ENCODE measurements around the gene UBE3C. TPM values are rescaled to one million over a fixed set of nuclear protein-coding genes. Genes with fewer than 3 reads are reported as not detected.
A peak's percentile ranks its signal among the peaks of the same experiment; 100 is the strongest.

UBE3C gene
- total and polyA plus RNA-seq, 2 of the 13 experiments (the other 11 are each of a cell fraction or from before 2014, with no cell fraction given): 27.0 to 48.2 TPM

DNA sequence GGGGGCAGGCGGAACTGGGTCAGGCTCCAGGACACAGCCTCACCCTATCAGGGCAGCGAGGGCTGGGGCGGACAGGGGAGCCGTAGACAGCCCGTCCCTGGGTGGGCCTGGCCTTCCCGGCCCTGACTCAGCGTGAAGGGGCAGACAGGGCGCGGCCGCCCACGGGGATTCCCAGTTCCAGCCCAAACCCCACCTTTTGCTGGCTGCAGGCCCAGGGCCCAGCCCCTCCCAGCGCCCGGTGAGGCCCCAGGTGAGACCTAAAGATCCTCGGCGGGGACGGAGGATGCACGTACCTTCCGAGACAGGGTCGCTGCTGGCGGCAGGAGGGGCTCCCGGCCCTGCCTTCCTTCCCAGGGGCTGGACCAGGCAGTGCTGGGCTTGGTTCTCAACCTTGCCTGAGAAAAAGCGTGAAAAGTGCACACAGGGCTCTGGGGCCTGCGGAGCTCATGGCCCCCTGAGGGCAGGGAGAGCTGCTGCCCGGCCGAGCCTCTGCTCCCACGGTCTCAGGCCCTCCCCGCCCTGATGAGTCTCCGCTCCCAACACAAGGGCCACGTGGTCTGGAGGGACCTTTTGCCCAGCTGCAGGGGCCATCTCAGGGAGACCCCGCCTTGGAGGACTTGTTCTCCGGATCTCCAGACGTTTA, 154.2 kb downstream of the UBE3C start (continued):
- TF ChIP-seq, protein P1, sequence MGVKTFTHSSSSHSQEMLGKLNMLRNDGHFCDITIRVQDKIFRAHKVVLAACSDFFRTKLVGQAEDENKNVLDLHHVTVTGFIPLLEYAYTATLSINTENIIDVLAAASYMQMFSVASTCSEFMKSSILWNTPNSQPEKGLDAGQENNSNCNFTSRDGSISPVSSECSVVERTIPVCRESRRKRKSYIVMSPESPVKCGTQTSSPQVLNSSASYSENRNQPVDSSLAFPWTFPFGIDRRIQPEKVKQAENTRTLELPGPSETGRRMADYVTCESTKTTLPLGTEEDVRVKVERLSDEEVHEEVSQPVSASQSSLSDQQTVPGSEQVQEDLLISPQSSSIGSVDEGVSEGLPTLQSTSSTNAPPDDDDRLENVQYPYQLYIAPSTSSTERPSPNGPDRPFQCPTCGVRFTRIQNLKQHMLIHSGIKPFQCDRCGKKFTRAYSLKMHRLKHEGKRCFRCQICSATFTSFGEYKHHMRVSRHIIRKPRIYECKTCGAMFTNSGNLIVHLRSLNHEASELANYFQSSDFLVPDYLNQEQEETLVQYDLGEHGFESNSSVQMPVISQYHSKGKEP (CRISPR knock-in tag; IDR thresholded peaks at IDR 0.05): no peak
- no peak for TF ChIP-seq HNF4G (IDR thresholded peaks at IDR 0.05; ENCODE audit: borderline replicate concordance, low read depth, low read length)
- TF ChIP-seq HNF4G (CRISPR knock-in tag; IDR thresholded peaks at IDR 0.05; ENCODE audit: borderline replicate concordance, low read depth): no peak
- no peak for TF ChIP-seq RBM22 (optimal IDR thresholded peaks at IDR 0.05; ENCODE audit: low read length)
- TF ChIP-seq, protein P2, sequence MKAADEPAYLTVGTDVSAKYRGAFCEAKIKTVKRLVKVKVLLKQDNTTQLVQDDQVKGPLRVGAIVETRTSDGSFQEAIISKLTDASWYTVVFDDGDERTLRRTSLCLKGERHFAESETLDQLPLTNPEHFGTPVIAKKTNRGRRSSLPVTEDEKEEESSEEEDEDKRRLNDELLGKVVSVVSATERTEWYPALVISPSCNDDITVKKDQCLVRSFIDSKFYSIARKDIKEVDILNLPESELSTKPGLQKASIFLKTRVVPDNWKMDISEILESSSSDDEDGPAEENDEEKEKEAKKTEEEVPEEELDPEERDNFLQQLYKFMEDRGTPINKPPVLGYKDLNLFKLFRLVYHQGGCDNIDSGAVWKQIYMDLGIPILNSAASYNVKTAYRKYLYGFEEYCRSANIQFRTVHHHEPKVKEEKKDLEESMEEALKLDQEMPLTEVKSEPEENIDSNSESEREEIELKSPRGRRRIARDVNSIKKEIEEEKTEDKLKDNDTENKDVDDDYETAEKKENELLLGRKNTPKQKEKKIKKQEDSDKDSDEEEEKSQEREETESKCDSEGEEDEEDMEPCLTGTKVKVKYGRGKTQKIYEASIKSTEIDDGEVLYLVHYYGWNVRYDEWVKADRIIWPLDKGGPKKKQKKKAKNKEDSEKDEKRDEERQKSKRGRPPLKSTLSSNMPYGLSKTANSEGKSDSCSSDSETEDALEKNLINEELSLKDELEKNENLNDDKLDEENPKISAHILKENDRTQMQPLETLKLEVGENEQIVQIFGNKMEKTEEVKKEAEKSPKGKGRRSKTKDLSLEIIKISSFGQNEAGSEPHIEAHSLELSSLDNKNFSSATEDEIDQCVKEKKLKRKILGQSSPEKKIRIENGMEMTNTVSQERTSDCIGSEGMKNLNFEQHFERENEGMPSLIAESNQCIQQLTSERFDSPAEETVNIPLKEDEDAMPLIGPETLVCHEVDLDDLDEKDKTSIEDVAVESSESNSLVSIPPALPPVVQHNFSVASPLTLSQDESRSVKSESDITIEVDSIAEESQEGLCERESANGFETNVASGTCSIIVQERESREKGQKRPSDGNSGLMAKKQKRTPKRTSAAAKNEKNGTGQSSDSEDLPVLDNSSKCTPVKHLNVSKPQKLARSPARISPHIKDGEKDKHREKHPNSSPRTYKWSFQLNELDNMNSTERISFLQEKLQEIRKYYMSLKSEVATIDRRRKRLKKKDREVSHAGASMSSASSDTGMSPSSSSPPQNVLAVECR (CRISPR knock-in tag; IDR thresholded peaks at IDR 0.05; ENCODE audit: borderline replicate concordance): no peak
- TF ChIP-seq TMF1 (CRISPR knock-in tag; IDR thresholded peaks at IDR 0.05; ENCODE audit: low read depth): no peak
- TF ChIP-seq SMARCC2 (IDR thresholded peaks at IDR 0.05): no peak
- no peak for TF ChIP-seq NRL (CRISPR knock-in tag; IDR thresholded peaks at IDR 0.05; ENCODE audit: borderline replicate concordance)
- no peak for TF ChIP-seq NCOA2 (CRISPR knock-in tag; IDR thresholded peaks at IDR 0.05)
- no peak for TF ChIP-seq ZFP36 (IDR thresholded peaks at IDR 0.05; ENCODE audit: borderline replicate concordance, low read depth, low read length, partially characterized antibody)
- TF ChIP-seq MAFG (CRISPR knock-in tag; IDR thresholded peaks at IDR 0.05): no peak
- no peak for TF ChIP-seq CBX2 (IDR thresholded peaks at IDR 0.05; ENCODE audit: low read depth, low read length)
- no peak for TF ChIP-seq CBX2 (CRISPR knock-in tag; IDR thresholded peaks at IDR 0.05; ENCODE audit: low read depth)
- peak; percentile 36; the same call in 1 of the 2 replicates for TF ChIP-seq RELA (CRISPR knock-in tag; IDR thresholded peaks at IDR 0.05)
- TF ChIP-seq ZNF772 (CRISPR knock-in tag; IDR thresholded peaks at IDR 0.05): 0 out of 2 replicates have a peak, but pooled peaks have one; percentile 25
- TF ChIP-seq, protein P3, sequence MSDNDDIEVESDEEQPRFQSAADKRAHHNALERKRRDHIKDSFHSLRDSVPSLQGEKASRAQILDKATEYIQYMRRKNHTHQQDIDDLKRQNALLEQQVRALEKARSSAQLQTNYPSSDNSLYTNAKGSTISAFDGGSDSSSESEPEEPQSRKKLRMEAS (IDR thresholded peaks at IDR 0.05): peak; percentile 39; the same call in 1 of the 2 replicates
- TF ChIP-seq ZSCAN9 (CRISPR knock-in tag; IDR thresholded peaks at IDR 0.05; ENCODE audit: borderline replicate concordance): no peak
- no peak for TF ChIP-seq ZNF180 (CRISPR knock-in tag; IDR thresholded peaks at IDR 0.05; ENCODE audit: borderline replicate concordance, low read depth)
- TF ChIP-seq NFKB2 (CRISPR knock-in tag; IDR thresholded peaks at IDR 0.05; ENCODE audit: borderline replicate concordance): no peak
- no peak for TF ChIP-seq ZNF343 (CRISPR knock-in tag; IDR thresholded peaks at IDR 0.05)
- TF ChIP-seq MED1 (CRISPR knock-in tag; IDR thresholded peaks at IDR 0.05): no peak
- no peak for TF ChIP-seq NFE2L2 (IDR thresholded peaks at IDR 0.05; ENCODE audit: low read length)
- no peak for TF ChIP-seq ZNF121 (CRISPR knock-in tag; IDR thresholded peaks at IDR 0.05)
- TF ChIP-seq MAFK (conservative IDR thresholded peaks at IDR 0.05 in 1 of 2, IDR thresholded peaks at IDR 0.05 in 1 of 2; ENCODE audit: low read length in 2 of 2): no peak
- no peak for TF ChIP-seq ZNF678 (CRISPR knock-in tag; IDR thresholded peaks at IDR 0.05)

Data from HepG2 (cell line).